Measurements from ENCODE around the gene SH3RF2.

DNA sequence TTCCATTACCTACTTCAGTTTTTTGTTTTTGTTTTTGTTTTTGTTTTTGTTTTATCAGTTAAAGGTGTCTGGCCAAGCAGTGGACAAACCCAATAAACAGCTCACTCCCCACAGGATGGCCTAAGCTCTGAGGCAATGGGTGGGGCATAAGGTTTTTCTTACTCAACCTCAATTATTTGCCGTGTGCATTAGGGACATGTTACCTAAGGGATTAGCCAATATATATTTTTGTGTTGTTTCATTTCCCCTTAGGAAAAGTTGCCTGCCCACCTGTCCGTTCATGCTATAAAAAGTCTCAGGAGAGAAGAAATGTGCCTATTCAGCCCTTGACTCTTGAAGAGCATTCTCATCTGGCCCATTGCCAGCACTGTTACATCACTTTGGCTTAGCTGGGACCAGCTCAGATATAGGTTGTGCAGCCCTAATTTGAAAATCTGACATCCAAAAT, 7.3 kb downstream of the SH3RF2 start:
- TF ChIP-seq, protein P1, sequence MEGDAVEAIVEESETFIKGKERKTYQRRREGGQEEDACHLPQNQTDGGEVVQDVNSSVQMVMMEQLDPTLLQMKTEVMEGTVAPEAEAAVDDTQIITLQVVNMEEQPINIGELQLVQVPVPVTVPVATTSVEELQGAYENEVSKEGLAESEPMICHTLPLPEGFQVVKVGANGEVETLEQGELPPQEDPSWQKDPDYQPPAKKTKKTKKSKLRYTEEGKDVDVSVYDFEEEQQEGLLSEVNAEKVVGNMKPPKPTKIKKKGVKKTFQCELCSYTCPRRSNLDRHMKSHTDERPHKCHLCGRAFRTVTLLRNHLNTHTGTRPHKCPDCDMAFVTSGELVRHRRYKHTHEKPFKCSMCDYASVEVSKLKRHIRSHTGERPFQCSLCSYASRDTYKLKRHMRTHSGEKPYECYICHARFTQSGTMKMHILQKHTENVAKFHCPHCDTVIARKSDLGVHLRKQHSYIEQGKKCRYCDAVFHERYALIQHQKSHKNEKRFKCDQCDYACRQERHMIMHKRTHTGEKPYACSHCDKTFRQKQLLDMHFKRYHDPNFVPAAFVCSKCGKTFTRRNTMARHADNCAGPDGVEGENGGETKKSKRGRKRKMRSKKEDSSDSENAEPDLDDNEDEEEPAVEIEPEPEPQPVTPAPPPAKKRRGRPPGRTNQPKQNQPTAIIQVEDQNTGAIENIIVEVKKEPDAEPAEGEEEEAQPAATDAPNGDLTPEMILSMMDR (conservative IDR thresholded peaks at IDR 0.05 in 1 of 2, IDR thresholded peaks at IDR 0.05 in 1 of 2; ENCODE audit: low read depth in 1 of 2, low read length in 2 of 2), result no peak
- TF ChIP-seq EZH2 (IDR thresholded peaks at IDR 0.05; ENCODE audit: low read length, missing control alignments), result no peak
